T-helper 22 cell (primary cell): ENCODE results near the gene PLA2G4E.

Source experiments
- DNase-seq: peaks from one replicate; pipeline ENCODE4 v3.0.0-alpha.2; 2020; ENCODE audit warnings: low read depth

PLA2G4E gene

DNA sequence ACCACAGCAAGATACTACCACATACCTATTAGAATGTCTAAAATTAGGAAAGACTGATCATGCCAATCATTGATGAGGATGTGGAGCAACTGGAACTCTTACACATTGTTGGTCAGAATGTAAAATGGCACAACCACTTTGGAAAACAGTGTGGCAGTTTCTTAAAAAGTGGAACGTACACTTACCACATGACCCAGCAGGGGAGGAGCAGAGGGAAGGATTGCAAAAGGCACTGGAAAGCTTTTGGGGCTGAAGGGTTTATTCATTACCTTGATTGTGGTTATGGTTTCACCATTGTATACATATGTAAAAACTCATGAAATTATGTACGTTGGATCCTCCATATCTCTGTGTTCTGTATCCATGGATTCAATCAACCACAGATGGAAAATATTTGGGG, 45.2 kb downstream of the PLA2G4E start:
- DNase-seq = no peak

DNA sequence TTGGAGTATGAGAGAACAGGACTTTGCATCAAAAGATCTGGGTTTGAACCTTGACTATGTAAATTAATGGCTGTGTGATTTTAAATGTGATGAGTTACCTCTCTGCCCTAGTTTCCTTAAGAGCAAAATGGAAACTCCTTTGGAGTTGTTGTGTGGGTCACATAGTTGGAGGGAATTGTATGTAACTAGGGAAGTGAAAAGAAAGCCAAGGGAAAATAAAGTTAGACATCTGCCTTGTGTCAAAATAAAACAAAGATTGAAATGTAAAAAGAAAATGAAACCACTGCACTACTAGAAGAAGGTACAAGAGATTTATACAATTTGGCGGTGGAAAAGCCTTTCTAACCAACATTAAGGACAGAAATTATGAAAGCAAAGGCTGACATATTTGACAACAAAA, 46.8 kb downstream of the PLA2G4E start:
- no peak for DNase-seq

DNA sequence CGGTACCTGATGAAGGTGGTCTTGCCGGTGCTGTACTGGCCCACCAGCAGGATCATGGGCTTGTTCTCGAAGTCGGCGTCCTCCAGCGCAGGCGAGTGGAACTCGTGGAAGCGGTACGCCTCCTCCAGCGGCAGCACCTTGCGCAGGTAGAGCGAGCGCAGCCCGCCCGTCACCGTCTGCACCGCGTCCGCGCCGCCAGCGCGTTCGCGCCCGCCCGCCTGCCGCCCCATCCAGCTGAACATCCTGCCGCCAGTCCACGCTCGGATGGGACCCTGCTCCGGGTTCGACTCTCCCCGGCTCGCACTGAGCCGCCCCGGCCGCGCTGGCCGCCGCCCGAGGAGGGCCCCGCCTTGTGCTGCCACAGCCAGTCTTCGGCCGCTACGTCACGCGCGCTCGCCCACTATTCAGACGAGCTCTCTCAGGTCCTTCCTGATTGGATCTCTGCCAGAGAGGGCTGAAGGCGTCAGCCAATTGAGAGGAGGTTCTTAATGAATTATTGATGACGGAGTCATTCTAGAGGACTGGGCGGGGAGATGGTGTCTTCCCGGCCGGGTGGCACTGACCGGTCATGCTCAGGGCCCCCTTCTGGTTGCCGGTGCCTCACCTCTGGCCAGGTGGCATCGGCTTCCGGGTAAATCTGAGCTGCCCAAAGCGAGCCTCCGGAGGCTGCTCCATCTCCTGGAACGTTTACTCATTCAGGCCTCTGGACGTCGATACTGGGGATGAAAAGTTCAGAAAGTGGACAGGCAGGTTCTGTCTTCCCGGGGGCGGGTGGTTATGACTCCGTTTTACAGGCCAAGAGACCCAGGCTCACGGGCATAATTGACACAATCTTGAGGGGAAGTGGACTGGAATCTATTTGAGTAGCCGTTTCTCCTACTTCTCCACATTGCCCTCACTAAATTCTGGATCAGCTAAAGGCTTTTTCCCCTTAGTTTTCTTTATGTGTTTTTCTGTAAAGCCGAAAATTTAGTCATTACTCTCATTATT, 48.3 kb downstream of the PLA2G4E start, which contains the start of gene EHD4:
Gene EHD4, minus strand, starts transcription at position 305 of the 990 bp plus-strand sequence. Its CDS starts 63 bp downstream, at position 242.
- DNase-seq = peak; percentile 91

DNA sequence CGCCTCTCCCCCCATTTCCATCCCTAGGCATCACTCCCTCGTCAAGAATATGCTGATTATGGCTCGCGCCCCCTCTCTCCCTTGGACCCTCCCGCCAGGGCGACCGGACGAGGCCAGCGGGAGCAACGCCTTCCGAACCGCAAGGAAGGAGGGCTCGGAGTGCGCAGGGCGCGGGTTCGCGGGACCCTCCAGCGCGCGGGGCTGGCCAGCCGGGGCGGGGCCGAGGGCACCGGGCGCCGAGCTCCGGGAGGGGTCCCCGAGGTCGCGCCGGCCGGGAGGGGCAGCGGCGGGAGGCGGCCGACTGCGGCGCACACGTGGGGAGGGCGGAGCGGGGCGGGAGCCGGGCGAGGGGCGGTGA, 49.0 kb downstream of the PLA2G4E start:
- no peak for DNase-seq

DNA sequence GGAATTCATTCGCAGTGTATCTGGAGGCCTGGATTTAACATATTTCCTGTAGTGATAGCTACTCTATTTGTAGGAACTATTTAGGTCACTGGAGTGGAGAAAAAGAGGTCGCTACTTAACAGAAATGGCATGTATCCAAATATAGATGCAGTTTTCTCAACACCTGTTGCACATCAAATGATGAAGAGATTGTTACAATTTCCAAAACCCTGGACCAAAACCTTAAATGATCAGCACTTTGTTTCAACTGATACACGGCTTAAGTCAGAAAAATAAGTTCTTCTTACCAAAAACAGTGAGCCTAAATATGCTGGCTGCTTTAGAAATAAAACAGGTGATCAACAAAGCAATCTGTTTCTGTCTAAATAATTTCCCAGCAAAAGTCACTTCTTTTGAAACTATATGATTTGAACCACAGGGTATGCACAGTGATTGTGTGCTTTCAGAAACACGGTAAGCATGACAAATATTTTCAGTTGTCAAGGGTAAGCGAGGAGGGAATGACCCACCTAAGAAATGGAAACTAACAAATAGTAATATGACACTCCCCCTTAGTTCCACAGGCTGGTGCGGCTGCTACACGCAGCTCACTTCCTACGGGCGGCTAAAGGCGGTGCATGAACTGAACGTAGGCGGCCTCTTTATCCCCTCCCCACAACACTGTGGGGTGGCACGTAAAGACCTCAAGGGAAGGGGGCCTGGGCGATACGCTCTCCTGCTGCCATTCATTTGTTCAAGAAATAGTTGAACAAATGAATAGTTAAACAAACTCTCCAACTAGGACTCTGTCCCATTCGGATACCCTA, 49.5 kb downstream of the PLA2G4E start:
- peak; percentile 66 for DNase-seq

DNA sequence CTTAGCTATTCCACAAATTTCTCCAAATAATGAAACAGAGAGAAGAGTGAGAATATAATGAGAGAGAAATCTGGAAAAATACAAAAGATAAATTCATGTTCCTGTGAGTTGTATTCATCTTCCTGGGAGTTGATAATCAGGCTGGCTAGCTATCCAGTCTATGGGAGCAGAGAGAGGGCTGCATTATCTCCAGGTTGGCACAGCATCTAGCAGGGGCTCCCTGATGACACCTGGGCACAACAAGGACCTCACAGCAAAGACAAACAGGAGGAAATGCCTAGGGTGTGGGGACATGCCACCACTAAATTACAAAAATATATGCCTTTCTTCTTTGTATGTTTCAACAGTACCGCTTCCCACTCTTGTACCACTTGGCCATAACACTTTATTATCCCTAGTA, 50.4 kb downstream of the PLA2G4E start:
- DNase-seq = no peak

DNA sequence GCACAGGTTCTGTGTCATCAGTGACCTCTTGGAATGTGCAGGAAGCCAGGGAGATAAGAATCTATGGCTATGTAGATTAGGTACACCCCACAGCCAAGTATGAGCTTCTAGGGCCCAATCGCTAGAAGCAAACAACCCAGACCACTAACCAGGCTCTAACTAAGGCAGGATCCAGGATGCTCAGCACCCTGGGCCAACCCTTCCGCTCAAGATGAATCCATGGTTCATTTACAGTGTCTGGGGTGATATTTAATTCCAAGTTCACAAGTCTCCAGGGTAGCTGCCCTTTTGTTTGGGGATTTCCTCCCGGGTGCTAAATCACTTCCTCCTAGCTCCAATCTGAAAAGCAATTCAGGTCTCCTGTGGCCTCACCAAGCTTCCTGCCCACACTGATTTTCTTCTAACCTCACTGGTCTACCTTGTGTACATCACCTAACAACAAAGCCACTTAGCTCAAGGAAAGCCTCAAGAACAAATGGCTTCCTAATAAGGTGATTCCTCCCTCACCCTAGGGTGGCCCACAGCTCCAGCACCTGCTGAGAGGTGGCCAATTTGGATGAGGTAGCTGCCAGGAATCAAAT, 50.9 kb downstream of the PLA2G4E start:
- peak; percentile 64 for DNase-seq

DNA sequence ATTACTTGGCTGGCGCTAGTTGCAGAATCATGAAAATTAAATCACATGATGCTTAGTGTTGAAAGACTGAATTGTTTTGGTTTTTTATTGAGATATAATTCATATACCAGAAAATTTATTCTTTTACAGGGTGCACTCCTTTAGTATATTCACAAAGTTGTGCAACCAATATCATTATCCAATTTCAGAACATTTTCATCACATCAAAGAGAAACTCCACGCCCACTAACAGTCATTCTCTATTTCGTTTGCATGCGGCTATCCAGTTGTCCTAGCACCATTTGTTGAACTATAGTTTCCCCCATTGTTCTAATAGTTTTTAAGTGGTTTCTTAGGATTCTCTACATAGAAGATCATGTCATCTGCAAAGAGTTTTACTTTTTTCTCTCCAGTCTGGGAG, 52.1 kb downstream of the PLA2G4E start:
- DNase-seq = no peak

DNA sequence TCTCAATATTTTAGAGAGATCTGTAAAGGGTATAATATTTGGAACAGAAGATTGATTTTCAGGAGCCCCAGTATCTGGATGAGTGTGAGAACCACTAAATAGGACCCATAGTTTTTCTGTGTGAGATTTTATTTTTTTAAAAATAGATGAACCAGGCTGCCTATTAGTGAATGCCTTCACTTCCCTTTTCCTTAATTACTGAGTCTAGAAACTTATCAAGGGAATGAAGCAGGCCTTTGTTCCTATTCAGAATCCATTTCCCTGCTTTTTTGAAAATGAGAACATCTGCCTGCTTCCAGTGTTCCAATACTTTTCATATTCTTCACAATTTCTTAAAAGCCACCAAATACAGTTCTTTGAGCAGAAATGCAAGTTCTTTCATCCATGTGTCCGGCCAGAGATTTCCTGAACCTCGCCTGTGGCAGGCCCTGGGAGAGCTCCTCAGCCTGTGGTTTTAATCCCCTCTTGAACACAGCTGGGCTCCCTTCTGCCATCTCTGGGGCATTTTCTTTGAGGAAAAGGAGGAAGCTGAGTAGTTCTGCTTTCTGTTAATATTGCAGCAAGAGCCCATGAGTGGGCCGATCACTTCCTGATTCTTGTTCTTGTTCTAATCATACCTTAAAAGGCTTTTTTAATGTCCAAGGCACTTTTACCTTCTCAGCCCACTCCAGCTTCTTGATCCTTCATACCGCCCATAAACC, 53.2 kb downstream of the PLA2G4E start:
- no peak for DNase-seq

DNA sequence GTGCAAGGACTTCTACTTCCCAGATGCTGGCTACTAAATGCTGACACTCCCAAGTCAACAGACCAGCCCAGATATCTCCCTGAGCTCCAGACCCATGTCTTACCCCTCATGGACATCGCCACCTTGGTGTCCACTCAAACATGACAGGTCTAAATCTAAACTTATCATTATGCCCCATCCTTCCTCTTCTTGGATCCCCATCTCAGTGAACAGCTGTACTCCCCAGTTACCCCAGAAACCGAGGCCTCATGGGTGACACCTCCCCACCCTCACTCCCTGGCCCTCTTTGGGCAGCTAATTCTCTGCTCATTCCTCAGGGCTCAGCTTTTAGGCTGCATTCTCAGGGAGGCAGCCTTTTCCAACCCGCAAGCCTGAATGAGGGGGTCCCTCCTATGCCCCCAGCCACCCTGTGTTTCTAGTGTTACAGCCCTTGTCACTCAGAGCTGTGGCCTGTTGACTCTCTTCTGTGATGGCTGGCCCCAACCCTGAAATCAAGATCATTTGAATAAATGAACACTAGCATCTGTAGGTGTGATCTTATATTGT, 53.8 kb downstream of the PLA2G4E start:
- DNase-seq = no peak

DNA sequence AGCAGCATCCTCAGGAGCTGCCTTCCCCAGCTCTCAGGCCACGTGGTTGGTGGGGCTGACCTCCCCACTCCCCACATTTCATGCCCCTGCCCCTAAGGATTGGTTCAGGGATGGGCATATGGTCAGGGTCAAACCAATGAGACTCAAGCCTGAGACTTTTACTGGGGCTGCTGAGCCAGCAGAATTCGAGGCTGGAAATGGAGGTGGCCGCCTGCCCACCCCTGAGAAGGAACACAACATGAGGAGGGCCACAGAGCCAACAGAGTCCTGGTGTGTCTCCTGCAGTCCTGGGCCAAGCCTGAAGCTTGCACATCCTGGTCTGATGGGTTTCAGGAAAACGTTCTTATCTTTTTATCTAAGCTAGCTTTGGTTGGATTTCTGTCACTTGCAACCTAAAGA, 54.4 kb downstream of the PLA2G4E start:
- DNase-seq = no peak

DNA sequence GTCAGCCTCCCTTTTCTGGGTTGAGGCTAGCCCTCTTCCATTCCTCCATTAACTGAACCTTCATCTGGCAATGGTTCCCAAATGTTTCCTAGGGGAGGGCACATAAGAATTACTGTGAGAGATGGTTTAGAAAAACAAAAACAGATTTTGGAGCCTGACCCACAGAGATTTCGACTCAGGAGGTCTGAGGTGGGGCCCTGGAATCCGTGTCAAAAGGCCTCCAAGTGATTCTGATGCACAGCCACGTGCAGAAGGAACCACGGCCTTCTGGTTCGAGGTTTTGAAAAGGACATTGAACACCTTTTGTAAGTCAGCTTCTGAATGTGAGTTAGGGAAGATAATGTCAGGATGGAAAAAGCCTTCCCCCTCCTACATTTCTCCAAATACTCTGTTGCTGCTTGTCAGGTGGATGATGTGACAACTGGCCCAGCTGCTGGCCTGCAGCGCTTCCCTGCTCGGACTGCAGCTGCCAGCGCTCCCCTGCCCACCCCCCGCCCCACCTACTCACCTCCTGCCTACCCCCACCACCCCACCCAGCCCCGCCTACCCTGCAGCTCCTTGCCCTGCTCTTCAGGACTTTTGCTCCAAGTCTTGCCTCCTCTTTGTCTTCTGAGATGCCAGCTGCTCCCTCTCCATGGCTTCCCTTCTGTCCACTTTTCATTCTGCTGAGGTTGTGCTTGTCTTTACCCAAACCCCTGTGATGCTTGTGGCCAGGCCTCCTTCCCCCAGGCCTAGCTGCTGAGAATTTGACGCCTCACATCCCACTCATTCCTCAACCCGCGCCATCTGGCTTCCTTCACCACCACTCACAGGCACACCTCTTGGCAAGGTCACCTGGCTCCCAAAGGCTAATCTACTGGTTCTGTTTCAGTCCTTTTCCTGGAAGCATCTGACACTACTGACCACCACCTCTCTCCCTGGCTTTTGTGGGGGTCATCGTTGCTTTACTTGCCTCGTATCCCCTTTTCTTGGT, 55.1 kb downstream of the PLA2G4E start:
- DNase-seq = no peak

DNA sequence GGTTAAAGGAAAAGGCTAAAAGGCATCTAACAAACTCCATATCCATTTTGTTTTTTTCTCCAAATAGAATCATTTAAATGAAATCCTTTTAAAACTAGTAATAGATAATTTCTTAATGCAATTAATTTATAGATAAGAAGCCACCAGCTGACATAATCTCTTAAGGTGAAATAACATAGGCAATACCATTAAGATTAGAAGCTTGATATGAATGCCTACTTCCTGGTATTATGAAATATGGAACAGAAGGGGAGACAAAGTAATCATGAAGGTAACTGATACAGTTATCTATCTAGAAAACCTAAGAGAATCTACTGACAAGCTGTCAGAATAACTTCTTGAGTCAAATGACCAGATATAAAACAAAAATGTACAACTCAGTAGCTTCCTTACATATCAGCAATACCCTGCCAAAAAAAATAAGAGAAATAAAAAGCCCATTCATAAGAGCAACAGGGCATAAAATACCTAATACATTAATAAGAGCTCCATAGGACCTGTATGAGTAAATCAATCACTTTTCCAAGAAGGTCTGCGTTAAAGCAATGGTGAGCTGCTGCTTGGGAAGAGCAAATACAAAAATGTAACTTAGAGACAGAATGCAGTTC, 59.1 kb downstream of the PLA2G4E start:
- no peak for DNase-seq

DNA sequence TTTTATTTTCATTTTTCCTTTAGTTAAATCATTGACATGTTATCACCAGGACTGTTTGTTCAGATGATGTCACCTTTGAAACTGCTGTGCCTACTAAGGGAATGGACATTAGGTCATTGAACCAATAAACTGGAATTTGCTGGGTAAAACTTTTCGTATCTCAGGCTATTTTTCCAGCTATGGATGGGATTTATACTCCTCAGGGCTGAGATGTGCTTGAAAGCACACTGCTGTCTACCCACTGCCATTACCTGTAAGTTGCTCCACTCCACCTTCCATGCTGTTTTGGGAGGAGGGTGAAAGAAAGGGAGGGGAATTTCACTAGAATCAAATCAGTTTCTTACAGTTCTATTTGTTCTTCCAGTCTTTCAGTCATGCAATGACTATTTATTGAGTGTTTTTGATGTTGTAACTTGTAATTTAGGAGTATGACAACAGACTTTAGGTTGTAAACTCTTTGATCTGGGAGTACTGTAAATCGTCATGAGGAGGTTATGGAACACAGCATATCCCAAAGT, 59.8 kb downstream of the PLA2G4E start:
- DNase-seq = no peak

DNA sequence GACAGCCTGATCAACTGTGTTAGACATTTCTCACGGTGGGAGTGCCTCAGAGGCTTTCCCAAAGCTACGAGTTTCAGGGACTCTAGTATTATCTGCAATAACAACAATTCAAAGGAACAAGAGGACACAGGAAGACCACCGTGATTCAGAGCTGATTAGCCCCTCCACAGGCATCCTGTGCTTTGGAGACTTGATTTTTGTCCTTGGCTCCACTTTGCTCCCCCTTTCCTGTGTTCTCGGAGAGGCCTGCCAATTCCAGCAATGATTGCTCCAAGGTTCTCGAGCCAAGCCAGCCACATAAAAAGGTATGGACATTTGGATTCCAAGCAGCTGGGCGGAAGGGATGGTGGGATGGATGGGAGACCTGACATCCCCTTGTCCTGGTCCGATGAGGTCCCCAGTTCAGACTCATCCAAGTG, 62.8 kb downstream of the PLA2G4E start:
- DNase-seq = no peak

DNA sequence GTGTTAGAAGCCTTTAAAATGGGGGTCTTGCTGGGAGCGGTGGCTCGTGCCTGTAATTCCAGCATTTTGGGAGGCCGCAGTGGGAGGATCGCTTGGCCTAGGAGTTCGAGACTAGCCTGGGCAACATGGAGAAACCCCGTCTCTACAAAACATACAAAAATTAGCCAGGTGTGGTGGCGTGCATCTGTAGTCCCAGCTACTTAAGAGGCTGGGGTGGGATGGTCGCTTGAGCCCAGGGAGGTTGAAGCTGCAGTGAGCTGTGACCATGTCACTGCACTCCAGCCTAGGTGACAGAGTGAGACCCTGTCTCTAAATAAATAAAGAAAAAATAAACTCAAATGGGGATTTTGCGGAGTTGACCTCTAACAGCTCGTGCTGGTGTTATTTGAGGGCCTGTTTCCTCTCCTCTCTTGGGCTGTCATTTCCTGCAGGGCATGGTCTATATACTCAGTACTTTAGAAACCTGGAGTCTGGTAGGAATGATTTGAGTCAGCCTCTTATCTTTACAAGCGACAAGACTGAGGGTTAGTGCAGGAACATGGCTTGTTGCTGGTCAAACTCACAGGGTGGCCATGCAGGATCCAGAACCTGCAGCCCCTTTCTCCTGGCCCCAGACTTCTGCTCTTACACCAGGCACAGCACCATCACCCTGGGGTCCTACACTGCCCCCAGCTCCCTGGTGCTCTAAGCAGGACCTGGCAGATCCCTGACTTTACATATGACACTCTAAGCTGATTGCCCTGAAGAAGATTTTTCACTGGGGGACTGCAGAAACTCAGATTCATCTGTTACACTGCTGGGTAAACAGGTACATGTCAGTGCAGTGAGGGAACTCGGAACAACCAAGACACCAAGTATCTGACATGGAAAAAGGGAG, 63.6 kb downstream of the PLA2G4E start:
- DNase-seq = no peak

DNA sequence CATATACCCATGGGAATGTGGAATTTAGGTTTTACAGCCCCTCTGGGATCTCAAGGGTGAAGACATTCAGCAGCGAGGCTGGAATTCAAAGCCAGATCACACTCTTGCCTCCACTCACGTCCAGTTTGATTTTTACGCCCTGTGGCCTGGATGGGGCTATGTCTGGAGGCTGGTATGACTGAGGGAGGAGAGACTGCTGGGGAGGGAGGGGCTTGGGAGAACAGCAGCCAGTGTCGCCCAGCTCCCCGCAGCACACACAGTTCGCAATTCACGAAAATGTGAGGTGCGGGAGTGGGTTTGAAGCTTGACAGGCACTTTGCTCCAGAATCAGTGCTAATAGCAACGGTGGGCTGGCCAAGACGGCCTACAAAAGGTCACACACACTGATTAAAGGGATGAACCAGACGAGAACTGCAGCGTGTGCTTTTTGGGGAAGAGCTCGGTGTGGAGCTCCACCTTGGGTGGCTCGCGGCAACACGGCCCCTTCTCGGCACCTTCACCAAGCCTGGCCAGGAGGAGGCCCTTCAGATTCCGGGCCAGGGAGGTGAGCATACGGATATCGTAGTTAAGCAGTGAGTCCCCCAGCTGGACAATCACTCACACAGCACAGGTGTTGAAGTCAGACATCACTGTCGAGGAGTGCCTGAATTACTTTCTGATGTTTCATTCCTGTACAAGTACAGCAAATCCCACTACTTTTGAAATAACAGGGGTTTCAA, 64.9 kb downstream of the PLA2G4E start:
- DNase-seq = no peak

DNA sequence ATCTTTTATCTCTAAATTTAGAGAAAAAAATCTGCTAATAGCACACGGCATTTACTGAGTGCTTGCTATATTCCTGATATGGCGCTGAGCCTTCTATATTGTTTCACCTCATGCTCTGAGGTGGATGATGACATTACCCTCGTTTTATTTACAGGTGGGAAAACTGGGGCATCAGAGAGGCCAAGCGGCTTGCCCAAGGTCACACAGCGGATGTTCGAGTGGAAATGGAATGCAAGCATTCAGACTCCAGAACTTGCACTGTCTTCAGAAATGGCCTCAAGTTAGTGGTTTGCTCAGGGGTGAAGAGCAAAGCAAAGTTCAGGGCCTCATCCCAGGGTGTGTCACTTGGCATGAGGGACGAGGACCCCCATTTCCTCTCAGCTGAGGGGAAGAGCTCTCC, 65.7 kb downstream of the PLA2G4E start:
- no peak for DNase-seq
